Skeletal muscle cell (primary cell): Measurements from ENCODE around the gene ATP13A3.
A peak's percentile ranks its signal among the peaks of the same experiment; 100 is the strongest.

Source experiments
- DNase-seq: peaks from one replicate; pipeline ENCODE4 v3.0.0-alpha.2; 2010; ENCODE audit warnings: low read depth
- H3K4me3 ChIP-seq: 2 replicates; pipeline ENCODE4 v1.5.1; 2011; ENCODE audit warnings: low read depth, mild to moderate bottlenecking, control low read depth, low read length, moderate library complexity

The ATP13A3 gene

GRCh38 chr3:194449913-194450312 lies 36.9 kb downstream of the ATP13A3 start:
- no peak for DNase-seq
- no peak overlapping the region for H3K4me3 ChIP-seq

GRCh38 chr3:194447657-194448056 lies 39.1 kb downstream of the ATP13A3 start:
- DNase-seq, result no peak
- no peak overlapping the region for H3K4me3 ChIP-seq

- H3K4me3 ChIP-seq, result no peak overlapping the region
- no peak for DNase-seq
These were observed 39.6 kb downstream of the ATP13A3 start for GRCh38 chr3:194447161-194447560.

DNA sequence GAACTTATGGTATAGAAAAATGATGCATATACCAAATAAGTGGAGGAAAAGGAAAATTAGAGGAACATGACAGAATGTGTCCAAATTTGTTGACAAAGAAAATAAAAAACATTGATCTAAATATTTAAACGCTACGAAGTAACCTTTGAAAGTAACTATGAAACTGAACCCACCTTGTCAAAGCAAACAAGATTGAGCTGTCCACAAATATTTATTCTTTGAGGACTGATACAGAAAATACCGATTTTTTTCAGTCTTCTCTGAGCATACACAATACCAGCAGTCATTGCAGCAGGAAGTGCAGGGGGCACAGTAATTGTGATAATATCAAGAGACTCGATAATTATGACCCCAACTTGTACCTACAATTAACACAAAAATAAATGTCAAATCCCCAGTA lies 40.0 kb downstream of the ATP13A3 start:
- H3K4me3 ChIP-seq, result no peak overlapping the region
- DNase-seq, result no peak

DNA sequence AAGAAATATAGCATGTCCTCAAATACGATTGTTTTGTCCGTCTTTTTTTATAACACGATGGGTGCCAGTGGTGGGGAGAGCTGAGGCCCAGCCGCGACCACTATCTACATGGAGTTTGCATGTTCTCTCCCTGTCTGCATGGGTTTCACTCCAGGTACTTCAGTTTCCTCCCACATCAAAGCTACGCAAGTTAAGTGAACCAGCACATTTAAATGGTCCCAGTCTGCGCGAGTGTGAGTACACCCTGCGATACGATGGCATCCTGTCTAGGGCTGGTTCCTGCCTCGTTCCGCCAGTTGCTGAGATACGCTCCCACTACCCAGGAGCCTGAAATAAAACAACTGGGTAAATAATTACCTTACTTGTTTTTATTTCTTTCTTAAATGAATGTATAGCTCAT lies 40.6 kb downstream of the ATP13A3 start:
- no peak overlapping the region for H3K4me3 ChIP-seq
- no peak for DNase-seq

DNA sequence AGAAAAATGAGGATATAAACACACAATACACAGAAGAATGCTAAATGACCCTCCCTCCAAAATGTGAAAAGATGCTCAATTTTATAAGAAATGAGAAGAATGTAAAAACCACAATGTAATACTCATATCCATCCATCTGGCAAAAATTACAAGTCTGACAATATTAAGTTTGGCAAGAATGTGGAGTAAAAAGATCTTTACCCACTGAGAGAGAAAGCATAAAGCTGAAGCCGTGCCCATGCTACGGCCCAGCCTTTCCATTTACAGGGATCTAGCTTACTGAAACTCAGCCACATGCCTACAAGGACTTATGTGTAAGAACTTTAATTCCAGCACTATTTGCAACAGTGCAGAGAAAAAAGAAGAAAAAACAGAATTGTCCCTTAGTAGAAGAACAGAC lies 42.9 kb downstream of the ATP13A3 start:
- no peak for DNase-seq
- no peak overlapping the region for H3K4me3 ChIP-seq

- no peak for DNase-seq
These were observed 46.0 kb downstream of the ATP13A3 start for GRCh38 chr3:194440756-194441155.

DNA sequence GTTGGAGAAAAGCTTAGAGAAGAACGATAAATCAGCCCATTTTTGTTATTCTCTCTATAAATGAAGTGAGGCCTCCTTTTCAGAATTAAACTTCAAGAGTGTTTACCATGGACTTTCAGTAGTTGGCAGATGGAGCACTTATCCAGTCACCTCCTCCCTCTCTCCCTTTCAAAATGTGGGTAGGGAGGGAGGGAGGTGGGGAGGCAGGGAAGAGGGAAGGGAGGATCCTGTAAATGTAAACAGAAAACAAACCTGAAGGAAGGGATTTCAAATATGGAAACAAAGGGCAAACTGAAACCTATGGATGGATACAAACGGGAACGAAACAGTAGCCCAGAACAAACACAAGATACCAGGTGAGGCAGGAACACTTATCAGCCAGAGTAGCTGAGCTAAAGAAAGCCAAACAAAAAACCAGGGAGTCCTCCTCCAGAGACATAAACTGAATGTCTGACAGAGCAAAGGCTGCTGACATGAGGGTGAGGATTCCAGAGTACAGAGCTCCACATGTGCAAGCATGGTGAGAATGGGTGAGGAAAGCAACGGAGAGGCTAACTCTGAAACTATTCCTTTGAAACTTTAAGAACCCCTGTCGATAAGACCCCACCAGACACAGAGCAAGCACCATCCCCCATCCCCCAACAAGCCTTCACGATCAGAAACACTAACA lies 46.8 kb downstream of the ATP13A3 start:
- no peak for DNase-seq
- H3K4me3 ChIP-seq, result no peak overlapping the region

More at GRCh38 chr3:194440756-194441155, 46.0 kb downstream of the ATP13A3 start:
- H3K4me3 ChIP-seq, result no peak overlapping the region

- no peak overlapping the region for H3K4me3 ChIP-seq
- no peak for DNase-seq
These were observed 52.3 kb downstream of the ATP13A3 start for GRCh38 chr3:194434503-194434902.

DNA sequence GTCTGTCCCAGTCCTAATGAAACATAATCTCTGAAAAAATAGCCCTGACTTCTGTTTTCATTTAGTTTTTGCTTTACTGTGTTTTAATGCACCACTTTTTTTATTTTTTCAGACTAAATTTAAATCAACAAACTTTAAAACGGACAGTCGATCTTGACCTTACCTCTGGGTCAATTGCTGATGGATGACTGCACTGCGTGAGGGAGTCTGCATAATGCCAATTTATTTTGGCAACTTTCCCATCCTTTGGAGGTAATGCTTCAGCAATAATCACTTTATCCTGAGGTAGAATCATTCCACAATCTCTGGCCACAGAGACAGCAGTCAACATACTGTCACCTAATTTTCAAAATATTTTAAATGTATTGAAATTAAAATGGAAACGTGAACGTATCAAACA lies 55.2 kb downstream of the ATP13A3 start:
- H3K4me3 ChIP-seq, result no peak overlapping the region
- DNase-seq, result no peak

- no peak overlapping the region for H3K4me3 ChIP-seq
- no peak for DNase-seq
These were observed 61.4 kb downstream of the ATP13A3 start for GRCh38 chr3:194425399-194425798.

GRCh38 chr3:194424953-194425352 lies 61.8 kb downstream of the ATP13A3 start:
- H3K4me3 ChIP-seq, result no peak overlapping the region
- no peak for DNase-seq

DNA sequence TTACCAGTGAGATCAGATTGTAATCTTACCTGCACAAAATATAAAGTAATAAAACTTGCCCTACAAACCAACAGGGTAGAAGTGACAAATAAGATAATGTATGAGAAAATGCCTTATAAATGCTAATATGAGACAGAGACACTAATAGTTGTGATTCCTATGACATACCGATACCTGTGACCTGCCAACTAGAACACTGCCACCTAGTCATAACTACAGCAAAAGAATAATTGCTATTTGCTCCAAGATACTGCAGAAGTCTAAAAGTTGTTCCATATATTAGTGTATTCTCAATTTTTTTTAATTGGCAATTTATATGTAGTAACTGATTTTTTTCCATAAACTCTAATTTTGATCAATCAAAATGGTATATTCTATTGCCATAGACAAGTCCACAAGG lies 62.4 kb downstream of the ATP13A3 start:
- DNase-seq, result no peak

DNA sequence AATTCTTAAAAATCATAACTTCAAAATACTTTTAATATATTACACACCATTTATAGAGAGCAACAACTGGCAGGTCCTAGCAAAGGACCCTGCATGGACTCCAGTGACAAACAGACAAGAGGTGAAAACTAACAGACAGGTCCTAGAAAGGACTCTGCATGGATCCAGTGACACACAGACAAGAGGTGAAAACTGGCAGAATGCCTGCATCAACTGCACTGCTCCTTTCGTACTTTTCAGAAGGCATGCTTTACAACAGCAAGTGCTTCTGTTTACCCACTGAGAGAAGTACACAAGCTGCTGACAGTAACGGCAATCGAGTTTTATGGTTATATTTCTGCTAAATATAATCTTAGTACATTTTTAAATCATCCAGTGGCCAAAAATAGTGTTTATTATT lies 63.5 kb downstream of the ATP13A3 start:
- no peak for DNase-seq

More for the DNA sequence above, 62.4 kb downstream of the ATP13A3 start:
- no peak overlapping the region for H3K4me3 ChIP-seq

DNA sequence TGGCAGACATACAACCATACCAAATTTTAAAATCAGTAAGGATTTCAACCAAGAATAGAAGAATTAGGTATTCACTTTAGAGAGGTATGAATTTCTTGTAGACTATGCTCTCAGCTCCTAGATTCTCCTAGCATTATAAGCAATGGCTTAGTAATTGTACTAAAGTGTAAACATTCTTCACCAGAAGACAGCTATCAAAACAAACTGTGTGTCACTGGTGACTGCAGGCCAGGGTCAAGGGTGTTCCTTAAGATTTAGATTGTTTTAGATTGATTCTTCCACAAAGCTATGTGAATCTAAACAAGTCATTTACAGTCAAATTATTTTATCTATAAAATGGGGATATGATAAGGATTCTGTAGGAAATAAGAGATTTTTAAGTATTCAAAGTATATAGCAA lies 64.6 kb downstream of the ATP13A3 start:
- DNase-seq, result peak; percentile 23
- no peak overlapping the region for H3K4me3 ChIP-seq

More for the DNA sequence above, 63.5 kb downstream of the ATP13A3 start:
- no peak overlapping the region for H3K4me3 ChIP-seq

GRCh38 chr3:194418671-194419070 lies 68.1 kb downstream of the ATP13A3 start:
- DNase-seq, result no peak
- no peak overlapping the region for H3K4me3 ChIP-seq

DNA sequence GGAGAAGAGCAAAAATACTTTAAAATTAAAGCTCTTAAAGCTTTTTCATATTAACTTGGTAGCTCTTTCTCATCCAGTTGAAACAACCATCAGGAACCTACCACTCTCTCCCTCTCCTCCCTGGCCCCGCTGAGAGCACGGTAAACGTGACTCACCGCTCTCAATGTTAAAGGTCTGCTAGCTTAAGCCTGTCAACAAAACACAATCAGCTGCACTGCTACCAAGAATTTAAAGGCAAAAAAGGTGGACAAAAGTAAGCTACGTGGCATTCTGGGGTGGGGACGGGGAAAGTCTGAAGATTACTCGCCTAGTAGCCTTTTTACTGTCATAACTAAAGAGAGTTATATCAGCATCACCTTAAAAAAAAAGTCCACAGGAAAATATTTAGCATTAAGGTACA lies 79.4 kb downstream of the ATP13A3 start:
- no peak for DNase-seq
- H3K4me3 ChIP-seq, result no peak overlapping the region

DNA sequence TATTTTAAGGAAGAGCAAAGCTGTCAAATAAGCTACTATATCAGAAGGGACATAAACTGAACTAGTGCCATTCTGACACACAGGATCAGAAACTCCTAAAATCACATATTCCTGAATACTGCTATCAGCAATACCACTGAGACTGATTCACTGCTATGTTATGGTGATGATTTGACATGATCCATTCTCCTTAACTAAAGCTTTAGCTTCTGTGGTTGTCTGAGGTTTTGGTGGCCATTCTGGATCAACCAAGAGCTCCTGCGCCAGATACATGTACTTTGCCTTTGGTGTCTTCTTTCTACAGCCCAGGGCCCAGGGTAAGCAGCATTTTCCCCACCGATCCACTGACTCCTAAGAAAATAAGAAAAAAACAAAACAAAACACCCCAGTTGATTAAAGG lies 81.0 kb downstream of the ATP13A3 start:
- DNase-seq, result no peak
- H3K4me3 ChIP-seq, result no peak overlapping the region

- no peak for DNase-seq
- no peak overlapping the region for H3K4me3 ChIP-seq
These were observed 82.2 kb downstream of the ATP13A3 start for GRCh38 chr3:194404365-194405140.

- H3K4me3 ChIP-seq, result no peak overlapping the region
- no peak for DNase-seq
These were observed 84.9 kb downstream of the ATP13A3 start for GRCh38 chr3:194401868-194402329.

- no peak overlapping the region for H3K4me3 ChIP-seq
- no peak for DNase-seq
These were observed 85.5 kb downstream of the ATP13A3 start for GRCh38 chr3:194401346-194401745.
